OCI-LY3 (cell line): Measurements from ENCODE around the gene INPP5A.

Experiments used
- CTCF ChIP-seq: fragments of 200-600, 300-600 bp; sonication (generic); IDR thresholded peaks from 2 replicates; pipeline ENCODE4 v1.5.1; 2014; ENCODE audit warnings: antibody characterized with exemption, low read length, low read depth
- EZH2phosphoT487 ChIP-seq: fragments of 200-600 bp; shearing (Covaris generic); IDR thresholded peaks from 2 replicates; pipeline ENCODE4 v1.6.1; 2018; ENCODE audit warnings: antibody characterized with exemption, mixed run types, low read depth

GRCh38 chr10:132632851-132633684 is 95.5 kb downstream of the INPP5A start:
- TF ChIP-seq CTCF: no peak
- TF ChIP-seq EZH2phosphoT487: no peak
